Measurements from ENCODE around the gene WNT2B. TPM values are rescaled to one million over a fixed set of nuclear protein-coding genes. Genes with fewer than 3 reads are reported as not detected.

The WNT2B gene
- total and polyA plus RNA-seq, 2 donors (not counting 3 experiments of a cell fraction or from before 2014, with no cell fraction given) = 1.5 to 3.6 TPM

- Histone ChIP-seq H3K4me2 (ENCODE audit: insufficient read depth, low read length) (no peak overlapping the region), H3K4me1 (ENCODE audit: control insufficient read depth, extremely low read depth, insufficient read depth, low read length) (peaks cover 5% of the 10 kb centered on the region), H3K9ac (replicated peaks; ENCODE audit: extremely low read depth, insufficient read depth, low read length) (no peak overlapping the region), H3K27me3 (ENCODE audit: control insufficient read depth in 2 of 2, insufficient read depth in 2 of 2, low read length in 2 of 2) (no peaks in the 10 kb centered on the region), H3K27ac (ENCODE audit: insufficient read depth, low read depth, low read length) (no peak overlapping the region), H3K9me1 (replicated peaks; ENCODE audit: control insufficient read depth, extremely low read depth, insufficient read depth, low read length) (no peaks in the 10 kb centered on the region), H3K4me3 (replicated peaks in 1 of 3; ENCODE audit: insufficient read depth in 1 of 3, low read depth in 1 of 3, low read length in 3 of 3) (no peak overlapping the region), H3K9me3 (replicated peaks; ENCODE audit: control insufficient read depth, insufficient read depth, low read length) (no peaks in the 10 kb centered on the region), H4K20me1 (replicated peaks; ENCODE audit: control insufficient read depth, extremely low read depth, insufficient read depth, low read length) (no peaks in the 10 kb centered on the region), H3K79me2 (ENCODE audit: control insufficient read depth, insufficient read depth, low read length) (no peaks in the 10 kb centered on the region), H2AFZ (ENCODE audit: low read depth, low read length) (no peak overlapping the region), H3K36me3 (ENCODE audit: control insufficient read depth in 2 of 2, extremely low read depth in 1 of 2, insufficient read depth in 2 of 2, low read length in 2 of 2) (peaks cover 2 to 6% of the 10 kb centered on the region in 2 experiments)
- intact Hi-C loops (cut with micrococcal nuclease) (no loop called here), dilution Hi-C loops (cut with MboI; ENCODE audit: extremely low pct_ligation_motif_present, low sequenced_read_pairs) (no loop called here)
- TF ChIP-seq FOS (IDR thresholded peaks at IDR 0.05; ENCODE audit: borderline replicate concordance, insufficient read depth, low read length) = no peak
- no peak for TF ChIP-seq MYC (IDR thresholded peaks at IDR 0.05; ENCODE audit: low read depth, low read length)
- no peak for TF ChIP-seq POLR2AphosphoS5 (IDR thresholded peaks at IDR 0.05; ENCODE audit: insufficient read depth, low read depth, low read length)
- TF ChIP-seq EZH2 (IDR thresholded peaks at IDR 0.05; ENCODE audit: borderline replicate concordance, low read depth, low read length, severe bottlenecking) = no peak
- TF ChIP-seq, protein P1, sequence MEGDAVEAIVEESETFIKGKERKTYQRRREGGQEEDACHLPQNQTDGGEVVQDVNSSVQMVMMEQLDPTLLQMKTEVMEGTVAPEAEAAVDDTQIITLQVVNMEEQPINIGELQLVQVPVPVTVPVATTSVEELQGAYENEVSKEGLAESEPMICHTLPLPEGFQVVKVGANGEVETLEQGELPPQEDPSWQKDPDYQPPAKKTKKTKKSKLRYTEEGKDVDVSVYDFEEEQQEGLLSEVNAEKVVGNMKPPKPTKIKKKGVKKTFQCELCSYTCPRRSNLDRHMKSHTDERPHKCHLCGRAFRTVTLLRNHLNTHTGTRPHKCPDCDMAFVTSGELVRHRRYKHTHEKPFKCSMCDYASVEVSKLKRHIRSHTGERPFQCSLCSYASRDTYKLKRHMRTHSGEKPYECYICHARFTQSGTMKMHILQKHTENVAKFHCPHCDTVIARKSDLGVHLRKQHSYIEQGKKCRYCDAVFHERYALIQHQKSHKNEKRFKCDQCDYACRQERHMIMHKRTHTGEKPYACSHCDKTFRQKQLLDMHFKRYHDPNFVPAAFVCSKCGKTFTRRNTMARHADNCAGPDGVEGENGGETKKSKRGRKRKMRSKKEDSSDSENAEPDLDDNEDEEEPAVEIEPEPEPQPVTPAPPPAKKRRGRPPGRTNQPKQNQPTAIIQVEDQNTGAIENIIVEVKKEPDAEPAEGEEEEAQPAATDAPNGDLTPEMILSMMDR (IDR thresholded peaks at IDR 0.05; ENCODE audit: extremely low read depth in 1 of 2, insufficient read depth in 1 of 2, low read depth in 1 of 2, low read length in 2 of 2) = no peak
- TF ChIP-seq POLR2A (IDR thresholded peaks at IDR 0.05; ENCODE audit: low read depth, low read length) = no peak
- no peak for TF ChIP-seq JUN (IDR thresholded peaks at IDR 0.05; ENCODE audit: borderline replicate concordance, insufficient read depth, insufficient read length, low read depth)
- TF ChIP-seq, protein P2, sequence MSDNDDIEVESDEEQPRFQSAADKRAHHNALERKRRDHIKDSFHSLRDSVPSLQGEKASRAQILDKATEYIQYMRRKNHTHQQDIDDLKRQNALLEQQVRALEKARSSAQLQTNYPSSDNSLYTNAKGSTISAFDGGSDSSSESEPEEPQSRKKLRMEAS (IDR thresholded peaks at IDR 0.05; ENCODE audit: insufficient read depth, insufficient read length) = no peak
- no peak for TF ChIP-seq GATA2 (IDR thresholded peaks at IDR 0.05; ENCODE audit: insufficient read depth, insufficient read length, low read depth, low read length)
- FAIRE-seq (no peak), DNase-seq (ENCODE audit: low read depth, low spot score) (no peak)
- POLR2A ChIA-PET = no interaction called here
- CTCF ChIA-PET = interaction anchor here (1.2 to 2.7 kb wide), 5 partner anchors 31 to 73 kb away, joined by 3 to 15 read pairs (median 6); partner anchors contain the start of gene WNT2B
- no TSS peak for BruUV-seq (replicated peaks)
Observed at GRCh38 chr1:112538883-112539282, 30.1 kb downstream of the WNT2B start.
